ENCODE measurements around the gene SNHG17. TPM values are rescaled to one million over a fixed set of nuclear protein-coding genes. Genes with fewer than 3 reads are reported as not detected.

SNHG17 gene
- total RNA-seq, 1 experiment from 2014 or later: 111 TPM

- DNase-seq: no peak
- no peak overlapping the region for H3K27ac Mint-ChIP-seq (ENCODE audit: unreplicated experiment)
- no peaks in the 10 kb centered on the region for H3K9me3 Mint-ChIP-seq (ENCODE audit: low read depth, unreplicated experiment)
- no peak overlapping the region for H3K4me3 Mint-ChIP-seq (ENCODE audit: low read depth, unreplicated experiment)
- no peak for TF ChIP-seq CTCF (IDR thresholded peaks at IDR 0.05; ENCODE audit: unreplicated experiment)
- no peaks in the 10 kb centered on the region for H3K4me1 Mint-ChIP-seq (ENCODE audit: low read depth, unreplicated experiment)
- CTCF ChIA-PET: no interaction called here
- BruUV-seq (replicated peaks): no TSS peak
- intact Hi-C loops (cut with micrococcal nuclease; ENCODE audit: unreplicated experiment): loop anchor here (5.0 kb wide), 1 partner anchor 56 kb away; no protein-coding TSS in a partner anchor
- no peaks in the 10 kb centered on the region for H3K36me3 Mint-ChIP-seq (ENCODE audit: insufficient read depth, unreplicated experiment)
- H3K27me3 Mint-ChIP-seq (ENCODE audit: unreplicated experiment): peaks cover 23% of the 10 kb centered on the region
Observed at GRCh38 chr20:38393259-38393658, 41.9 kb downstream of the SNHG17 start.

DNA sequence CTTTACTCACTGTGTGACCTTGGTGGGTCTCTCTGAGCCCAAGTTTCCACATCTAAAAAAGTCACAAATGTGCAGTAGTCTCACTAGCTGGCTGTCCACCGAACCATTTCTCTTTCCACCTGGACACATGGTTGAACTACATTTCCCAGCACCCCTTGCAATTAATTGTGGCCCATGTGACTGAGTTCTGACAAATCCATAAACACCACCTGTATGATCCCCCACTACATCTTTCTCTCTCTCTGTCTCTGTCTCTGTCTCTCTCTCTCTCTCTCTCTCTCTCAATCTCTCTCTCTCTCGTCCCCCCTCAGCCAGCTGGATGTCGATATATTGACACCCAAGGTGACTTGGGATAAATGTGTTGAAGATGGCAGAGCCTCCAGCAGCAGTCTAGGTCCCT, 42.8 kb downstream of the SNHG17 start:
- Mint-ChIP-seq H3K27ac (ENCODE audit: unreplicated experiment) (no peak overlapping the region), H3K36me3 (ENCODE audit: insufficient read depth, unreplicated experiment) (no peaks in the 10 kb centered on the region), H3K4me1 (ENCODE audit: low read depth, unreplicated experiment) (no peaks in the 10 kb centered on the region), H3K9me3 (ENCODE audit: low read depth, unreplicated experiment) (no peaks in the 10 kb centered on the region), H3K4me3 (ENCODE audit: low read depth, unreplicated experiment) (no peak overlapping the region), H3K27me3 (ENCODE audit: unreplicated experiment) (peaks cover 26% of the 10 kb centered on the region)
- BruUV-seq (replicated peaks): no TSS peak
- peak; percentile 24 for DNase-seq
- intact Hi-C loops (cut with micrococcal nuclease; ENCODE audit: unreplicated experiment): loop anchor here (5.0 kb wide), 1 partner anchor 55 kb away; no protein-coding TSS in a partner anchor
- CTCF ChIA-PET: no interaction called here
- no peak for TF ChIP-seq CTCF (IDR thresholded peaks at IDR 0.05; ENCODE audit: unreplicated experiment)

DNA sequence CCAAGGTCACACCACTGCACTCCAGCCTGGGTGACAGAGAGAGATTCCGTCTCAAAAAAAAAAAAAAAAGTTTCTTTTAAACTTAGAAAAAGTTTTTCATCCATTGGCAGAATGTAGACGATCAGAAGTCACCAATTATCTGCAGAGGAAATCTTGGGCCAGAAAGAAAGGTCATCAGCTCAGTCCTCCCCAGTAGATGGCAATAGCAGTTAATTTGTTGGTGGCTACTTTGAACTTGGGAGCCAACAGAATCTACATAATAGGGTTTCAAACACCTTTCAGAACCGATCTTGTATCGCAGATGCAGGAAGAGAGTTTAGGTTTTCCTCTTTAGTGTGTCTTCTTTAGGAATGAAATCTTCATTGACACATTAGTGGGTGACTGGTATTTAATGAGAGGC, 47.2 kb downstream of the SNHG17 start:
- CTCF ChIA-PET: interaction anchor here (0.7 kb wide), 1 partner anchor 180 kb away, joined by 3 read pairs; no protein-coding TSS in a partner anchor
- intact Hi-C loops (cut with micrococcal nuclease; ENCODE audit: unreplicated experiment): no loop called here
- no peak for TF ChIP-seq CTCF (IDR thresholded peaks at IDR 0.05; ENCODE audit: unreplicated experiment)
- H3K4me1 Mint-ChIP-seq (ENCODE audit: low read depth, unreplicated experiment): no peaks in the 10 kb centered on the region
- no peaks in the 10 kb centered on the region for H3K36me3 Mint-ChIP-seq (ENCODE audit: insufficient read depth, unreplicated experiment)
- no peak overlapping the region for H3K27ac Mint-ChIP-seq (ENCODE audit: unreplicated experiment)
- BruUV-seq (replicated peaks): no TSS peak
- no peak for DNase-seq
- H3K4me3 Mint-ChIP-seq (ENCODE audit: low read depth, unreplicated experiment): no peak overlapping the region
- H3K9me3 Mint-ChIP-seq (ENCODE audit: low read depth, unreplicated experiment): no peaks in the 10 kb centered on the region
- H3K27me3 Mint-ChIP-seq (ENCODE audit: unreplicated experiment): peaks cover 62% of the 10 kb centered on the region

DNA sequence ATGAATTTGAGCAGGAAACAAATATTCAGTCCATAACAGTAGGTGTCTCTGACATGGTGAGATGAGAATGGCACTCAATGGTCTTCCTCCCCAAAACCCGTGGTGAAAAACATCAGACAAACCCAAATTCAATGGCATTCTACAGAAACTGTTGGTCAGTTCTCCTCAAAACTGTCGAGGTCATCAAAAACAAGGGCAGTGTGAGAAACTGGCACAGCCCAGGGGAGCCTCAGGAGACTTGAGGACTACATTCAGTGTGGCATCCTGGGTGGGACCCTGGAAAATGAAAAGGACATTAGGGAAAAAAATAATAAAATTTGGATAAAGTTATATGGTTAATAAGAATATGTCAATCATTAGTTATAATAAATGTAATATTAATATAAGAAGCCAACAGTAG, 48.3 kb downstream of the SNHG17 start:
- CTCF ChIA-PET: no interaction called here
- Mint-ChIP-seq H3K36me3 (ENCODE audit: insufficient read depth, unreplicated experiment) (no peaks in the 10 kb centered on the region), H3K4me1 (ENCODE audit: low read depth, unreplicated experiment) (no peaks in the 10 kb centered on the region), H3K27me3 (ENCODE audit: unreplicated experiment) (peaks cover 73% of the 10 kb centered on the region), H3K9me3 (ENCODE audit: low read depth, unreplicated experiment) (no peaks in the 10 kb centered on the region), H3K27ac (ENCODE audit: unreplicated experiment) (no peak overlapping the region), H3K4me3 (ENCODE audit: low read depth, unreplicated experiment) (no peak overlapping the region)
- intact Hi-C loops (cut with micrococcal nuclease; ENCODE audit: unreplicated experiment): no loop called here
- TF ChIP-seq CTCF (IDR thresholded peaks at IDR 0.05; ENCODE audit: unreplicated experiment): no peak
- BruUV-seq (replicated peaks): no TSS peak
- no peak for DNase-seq

All from Calu3 (cell line).